NCI-H774 (cell line): ENCODE measurements around the gene RELA.

ENCODE experiments used
- DNase-seq: peaks from one replicate; lab custom pipeline; 2025; lab: John Stamatoyannopoulos, UW

Gene RELA

GRCh38 chr11:65613091-65613928, 49.4 kb downstream of the RELA start:
- DNase-seq = no peak

- no peak for DNase-seq
Measured at GRCh38 chr11:65612691-65613090, 50.0 kb downstream of the RELA start.

GRCh38 chr11:65611758-65612603, 50.7 kb downstream of the RELA start:
- no peak for DNase-seq

GRCh38 chr11:65611028-65611757, 51.5 kb downstream of the RELA start:
- DNase-seq = no peak

GRCh38 chr11:65610404-65610803, 52.3 kb downstream of the RELA start:
- DNase-seq = no peak

GRCh38 chr11:65609665-65610064, 53.1 kb downstream of the RELA start:
- no peak for DNase-seq

GRCh38 chr11:65609229-65609628, 53.5 kb downstream of the RELA start:
- no peak for DNase-seq

GRCh38 chr11:65607614-65608426, 54.9 kb downstream of the RELA start:
- no peak for DNase-seq

GRCh38 chr11:65606876-65607613, 55.7 kb downstream of the RELA start:
- no peak for DNase-seq

- DNase-seq = no peak
Measured at GRCh38 chr11:65604258-65604657, 58.5 kb downstream of the RELA start.
